Loucy (cell line): ENCODE results near the gene PFN4.
"Not testable (repeated sequence)": the region's sequence is repeated elsewhere in the genome, so short reads cannot be mapped to it uniquely, and the experiment has no call there.

Experiments
- CTCF ChIP-seq: fragments of 200-600 bp; sonication (generic); conservative IDR thresholded peaks from 2 replicates; pipeline ENCODE4 v1.5.1; 2014; ENCODE audit warnings: mild to moderate bottlenecking, antibody characterized with exemption, low read length
- EZH2phosphoT487 ChIP-seq: fragments of 200-600 bp; IDR thresholded peaks from 2 replicates; pipeline ENCODE4 v1.6.1; 2018; ENCODE audit warnings: antibody characterized with exemption, mild to moderate bottlenecking, moderate library complexity, borderline replicate concordance

- TF ChIP-seq CTCF, EZH2phosphoT487: not testable (repeated sequence)
These were observed 17.2 kb upstream of the PFN4 start for GRCh38 chr2:24140305-24140704.
